Common myeloid progenitor, CD34-positive (primary cell): ENCODE results near the gene EXOC3L1. TPM values are rescaled to one million over a fixed set of nuclear protein-coding genes. Genes with fewer than 3 reads are reported as not detected.

Experiments
- CTCF ChIA-PET: fragments of 350-600 bp; sonication (Branson Sonifier 250); formaldehyde crosslinking; loops from one replicate; lab custom pipeline; 2021; ENCODE audit warnings: antibody characterized with exemption; lab: Charles Lee
- POLR2A ChIA-PET: fragments of 350-600 bp; sonication (Branson Sonifier 250); formaldehyde crosslinking; loops from one replicate; lab custom pipeline; 2021; ENCODE audit warnings: antibody characterized with exemption; lab: Charles Lee
- DNase-seq, 3 donors: peaks; one replicate each; pipeline versions ENCODE4 v3.0.0 to v3.0.0-alpha.2; 2013
- H3K27ac ChIP-seq, 2 experiments: 1 replicate in 1 of 2; 2 replicates in 1 of 2; pipeline ENCODE4 v1.7.0; 2013; ENCODE audit warnings: inconsistent platforms in 2 of 2, low read length in 2 of 2, mild to moderate bottlenecking in 2 of 2, low read depth in 1 of 2, moderate library complexity in 1 of 2; ENCODE audit not compliant: severe bottlenecking in 2 of 2, insufficient read depth in 1 of 2, poor library complexity in 1 of 2
- H3K27me3 ChIP-seq, 5 experiments: replicated peaks in 2 of 5; 1 replicate in 3 of 5; 2 replicates in 2 of 5; pipeline versions ENCODE4 v1.6.1 to v1.7.0; 2013; ENCODE audit warnings: low read length in 4 of 5, mild to moderate bottlenecking in 2 of 5, moderate library complexity in 2 of 5, inconsistent platforms in 1 of 5; ENCODE audit not compliant: insufficient read depth in 5 of 5, control insufficient read depth in 4 of 5
- H3K36me3 ChIP-seq, 4 experiments: 1 replicate in 2 of 4; 2 replicates in 2 of 4; pipeline versions ENCODE4 v1.6.1 to v1.7.0; 2013; ENCODE audit warnings: low read length in 3 of 4, control low read depth in 1 of 4, mild to moderate bottlenecking in 1 of 4; ENCODE audit not compliant: control insufficient read depth in 4 of 4, insufficient read depth in 4 of 4
- H3K4me1 ChIP-seq, 4 experiments: 1 replicate in 3 of 4; 2 replicates in 1 of 4; pipeline versions ENCODE4 v1.6.1 to v1.7.1; 2013; ENCODE audit warnings: low read length in 3 of 4, mild to moderate bottlenecking in 3 of 4, control low read depth in 1 of 4, inconsistent platforms in 1 of 4, moderate library complexity in 1 of 4; ENCODE audit not compliant: control insufficient read depth in 4 of 4, insufficient read depth in 4 of 4; ENCODE audit errors: control extremely low read depth in 1 of 4
- H3K4me3 ChIP-seq, 7 experiments: 1 replicate in 4 of 7; 2 replicates in 3 of 7; pipeline versions ENCODE4 v1.5.1 to v1.7.0; 2013; ENCODE audit warnings: mild to moderate bottlenecking in 7 of 7, low read length in 6 of 7, moderate library complexity in 6 of 7, inconsistent platforms in 2 of 7, low read depth in 2 of 7, control low read depth in 1 of 7; ENCODE audit not compliant: insufficient read depth in 4 of 7, control insufficient read depth in 1 of 7; ENCODE audit errors: extremely low read depth in 1 of 7
- H3K9me3 ChIP-seq, 5 experiments: 1 replicate in 4 of 5; 2 replicates in 1 of 5; pipeline versions ENCODE4 v1.6.1 to v1.7.1; 2013; ENCODE audit warnings: low read length in 4 of 5, mild to moderate bottlenecking in 2 of 5, inconsistent platforms in 1 of 5, low read depth in 1 of 5, moderate library complexity in 1 of 5; ENCODE audit not compliant: control insufficient read depth in 4 of 5, insufficient read depth in 2 of 5; ENCODE audit errors: control extremely low read depth in 1 of 5
- WGBS: methylation state at CpG from one replicate; pipeline ENCODE4 v1.1.5; 2013; ENCODE audit not compliant: insufficient coverage; 5-methylcytosine and 5-hydroxymethylcytosine counted together
- polyA plus RNA-seq: library from polyadenylated mRNA; unstranded; fragments of 120-200 nt; gene quantifications from one replicate; pipeline ENCODE4 v1.2.1, GENCODE V29; 2013

Gene EXOC3L1
- polyA plus RNA-seq = 0.07 TPM

GRCh38 chr16:67190041-67190440, at the start of gene EXOC3L1:
EXOC3L1 (minus strand) TSS chr16:67190136; CDS start chr16:67189676, 460 bp downstream.
- CTCF ChIA-PET = interaction anchor here (0.6 to 1.5 kb wide), 9 partner anchors 9 to 844 kb away, joined by 3 to 6 read pairs (median 3); partner anchors contain the start of gene TMEM208

GRCh38 chr16:67238806-67239470, 49.0 kb upstream of the EXOC3L1 start:
- Histone ChIP-seq H3K4me1 (peaks cover 12 to 33% (median 22%) of the 10 kb centered on the region in 4 experiments), H3K27me3 (no peaks in the 10 kb centered on the region), H3K4me3 (no peak overlapping the region), H3K36me3 (peaks cover 17 to 69% (median 42%) of the 10 kb centered on the region in 4 experiments), H3K27ac (no peak overlapping the region), H3K9me3 (no peaks in the 10 kb centered on the region)
- 98% methylated on average over 7 of the region's 9 CpGs for WGBS
- ChIA-PET CTCF (interaction anchor here (0.6 to 2.5 kb wide), 8 partner anchors 8 to 54 kb away, joined by 3 to 9 read pairs (median 5); partner anchors contain the start of genes FHOD1, SLC9A5 and TMEM208), POLR2A (interaction anchor here (1.9 kb wide), 1 partner anchor 12 kb away, joined by 5 read pairs; the partner anchor contains the start of gene TMEM208)
- no peak for DNase-seq

More at GRCh38 chr16:67190041-67190440, at the start of gene EXOC3L1:
- Histone ChIP-seq H3K27me3 (peaks cover 0 to 8% (median 3%) of the 10 kb centered on the region in 5 experiments), H3K4me1 (peaks cover 0 to 28% (median 22%) of the 10 kb centered on the region in 4 experiments), H3K27ac (no peak within 1 kb of the TSS), H3K4me3 (no peak within 1 kb of the TSS), H3K9me3 (no peaks in the 10 kb centered on the region), H3K36me3 (peaks cover 4 to 18% (median 15%) of the 10 kb centered on the region in 4 experiments)
- DNase-seq = no peak
- POLR2A ChIA-PET = no interaction called here
- 44% methylated on average over 2 of the region's 6 CpGs for WGBS

- Histone ChIP-seq H3K4me3 (no peak overlapping the region), H3K27me3 (no peaks in the 10 kb centered on the region), H3K36me3 (peaks cover 17 to 75% (median 47%) of the 10 kb centered on the region in 4 experiments), H3K4me1 (peaks cover 7 to 26% (median 15%) of the 10 kb centered on the region in 4 experiments), H3K27ac (no peak overlapping the region), H3K9me3 (no peaks in the 10 kb centered on the region)
- ChIA-PET CTCF (interaction anchor here (1.0 to 2.3 kb wide), 3 partner anchors 9 to 10 kb away, joined by 3 to 9 read pairs (median 9); partner anchors contain the start of genes FHOD1, SLC9A5 and TMEM208), POLR2A (interaction anchor here (1.9 kb wide), 2 partner anchors 8 to 11 kb away, joined by 5 read pairs; partner anchors contain the start of gene TMEM208)
- no peak for DNase-seq
- no CpG with 5 or more reads among the region's 3 CpGs for WGBS
Measured at GRCh38 chr16:67238278-67238575, 48.3 kb upstream of the EXOC3L1 start.

- peaks cover under 1 to 22% (median 11%) of the 10 kb centered on the region in 4 experiments for H3K4me1 ChIP-seq
- no peak for DNase-seq
- no peak overlapping the region for H3K4me3 ChIP-seq
- no peak overlapping the region for H3K27ac ChIP-seq
- ChIA-PET POLR2A (interaction anchor here (1.9 kb wide), 2 partner anchors 8 to 10 kb away, joined by 5 read pairs; partner anchors contain the start of gene TMEM208), CTCF (interaction anchor here (1.0 to 2.3 kb wide), 3 partner anchors 8 to 10 kb away, joined by 3 to 9 read pairs (median 9); partner anchors contain the start of genes FHOD1, SLC9A5 and TMEM208)
- peaks cover 17 to 73% (median 49%) of the 10 kb centered on the region in 4 experiments for H3K36me3 ChIP-seq
- no peaks in the 10 kb centered on the region for H3K9me3 ChIP-seq
- WGBS = 94% methylated on average over 12 of the region's 16 CpGs
- H3K27me3 ChIP-seq = no peaks in the 10 kb centered on the region
Measured at GRCh38 chr16:67237396-67238277, 47.7 kb upstream of the EXOC3L1 start.

- ChIA-PET POLR2A (interaction anchor here (1.9 kb wide), 1 partner anchor 9 kb away, joined by 5 read pairs; no protein-coding TSS in a partner anchor), CTCF (interaction anchor here (0.9 to 10.7 kb wide), 4 partner anchors 9 to 43 kb away, joined by 3 to 108 read pairs (median 6); partner anchors contain the start of genes FHOD1, SLC9A5 and TMEM208)
- Histone ChIP-seq H3K36me3 (peaks cover 17 to 74% (median 51%) of the 10 kb centered on the region in 4 experiments), H3K9me3 (no peaks in the 10 kb centered on the region), H3K27ac (no peak overlapping the region), H3K4me3 (no peak overlapping the region), H3K4me1 (peaks cover 0 to 14% (median 6%) of the 10 kb centered on the region in 4 experiments), H3K27me3 (no peaks in the 10 kb centered on the region)
- DNase-seq = peak; percentile 67 to 80 (median 75)
- 95% methylated on average over 30 of the region's 50 CpGs for WGBS
Measured at GRCh38 chr16:67236563-67237395, 46.8 kb upstream of the EXOC3L1 start.
